Measurements from ENCODE around the gene ERRFI1.

DNA sequence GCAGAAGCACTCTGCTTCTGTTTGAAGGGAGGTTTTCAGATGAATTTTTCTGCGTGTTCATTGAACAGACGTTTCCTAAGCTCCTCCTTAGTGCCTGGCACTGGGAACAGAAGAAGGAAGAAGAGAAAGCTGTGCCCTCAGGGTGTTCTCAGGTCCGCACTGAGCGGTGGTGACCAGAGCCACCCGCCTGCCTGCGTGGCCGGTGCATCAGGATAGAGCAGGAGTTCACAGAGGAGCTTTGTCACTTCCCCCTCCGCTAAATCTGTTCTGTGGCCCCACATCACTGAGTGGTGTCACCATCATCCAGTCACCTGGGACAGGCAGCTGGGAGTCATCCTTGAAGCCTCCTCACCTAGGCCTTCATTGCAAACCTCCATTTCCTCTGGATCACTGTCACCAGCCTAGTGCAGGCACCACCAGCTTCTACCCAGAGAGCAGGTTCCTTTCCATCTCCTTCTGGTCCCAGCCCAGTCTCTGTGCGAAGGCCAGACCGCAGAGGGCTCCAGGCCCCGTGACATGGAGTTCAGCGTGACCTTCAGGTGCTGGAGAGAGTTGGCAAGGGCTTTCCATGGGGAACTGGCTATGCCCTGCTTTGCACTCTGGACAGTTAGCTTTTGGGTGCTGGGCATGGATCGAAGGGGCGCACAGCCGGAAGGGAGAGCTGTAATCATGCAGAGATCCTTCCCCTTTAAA lies 42.9 kb downstream of the ERRFI1 start:
- TF ChIP-seq EZH2 (IDR thresholded peaks at IDR 0.05; ENCODE audit: insufficient read depth, poor library complexity, severe bottlenecking) (no peak), EZH2phosphoT487 (IDR thresholded peaks at IDR 0.05; ENCODE audit: insufficient read depth, low read depth) (no peak)
